ENCODE measurements around the gene KLHL25. TPM values are rescaled to one million over a fixed set of nuclear protein-coding genes. Genes with fewer than 3 reads are reported as not detected.

Gene KLHL25
- total and polyA plus RNA-seq, 2 of the 8 experiments (the other 6 are each of a cell fraction or from before 2014, with no cell fraction given), result 16.5 to 22.0 TPM

DNA sequence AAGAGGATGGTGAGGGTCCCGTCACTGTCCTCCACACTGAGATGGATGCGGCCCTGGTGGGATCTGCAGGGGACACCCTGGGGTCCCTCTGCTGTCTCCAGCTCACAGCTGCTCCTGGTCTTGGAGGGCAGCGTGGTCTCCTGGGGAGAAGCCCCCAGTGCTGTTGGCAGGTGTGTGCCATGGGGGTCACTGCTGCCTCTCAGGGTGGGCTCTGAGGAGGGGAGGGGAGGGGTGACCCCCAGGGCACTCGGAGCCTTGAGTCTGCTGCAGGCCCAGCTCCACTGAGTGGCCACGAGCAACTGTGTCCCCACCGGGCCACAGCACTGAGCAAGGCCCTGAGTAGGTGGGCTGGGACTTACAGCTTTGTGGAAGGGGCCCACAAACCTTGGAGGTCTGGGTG, 34.7 kb downstream of the KLHL25 start:
- ChIA-PET POLR2A (ENCODE audit: partially characterized antibody) (interaction anchor here (5.1 kb wide), 1 partner anchor 9 kb away, joined by 22 read pairs; no protein-coding TSS in a partner anchor), CTCF (ENCODE audit: partially characterized antibody) (interaction anchor here (0.6 to 2.3 kb wide), 4 partner anchors 17 to 198 kb away, joined by 3 to 10 read pairs (median 4); no protein-coding TSS in a partner anchor)
- Histone ChIP-seq H2BK20ac (ENCODE audit: low read length) (no peak overlapping the region), H3K79me2 (ENCODE audit: control insufficient read depth in 1 of 2, insufficient read depth in 2 of 2, low read length in 2 of 2) (peaks cover 0 to 26% of the 10 kb centered on the region in 2 experiments; a peak in 2 of 4 replicates), H2BK120ac (replicated peaks; ENCODE audit: low read depth, low read length) (no peak overlapping the region), H4K91ac (replicated peaks; ENCODE audit: insufficient read length, low read length) (no peak overlapping the region), H3K79me1 (ENCODE audit: low read depth, low read length) (peaks cover 15% of the 10 kb centered on the region), H3K23me2 (ENCODE audit: low read depth, low read length) (no peaks in the 10 kb centered on the region), H3K27me3 (replicated peaks in 1 of 4; ENCODE audit: control insufficient read depth in 3 of 4, extremely low read depth in 1 of 4, insufficient read depth in 3 of 4, low read length in 3 of 4) (no peaks in the 10 kb centered on the region), H2BK15ac (ENCODE audit: low read length) (no peak overlapping the region), H4K8ac (ENCODE audit: extremely low read depth, insufficient read depth, low read length) (no peak overlapping the region), H4K20me1 (replicated peaks in 1 of 2; ENCODE audit: control insufficient read depth in 1 of 2, insufficient read depth in 2 of 2, low read length in 2 of 2) (peaks cover 2 to 10% of the 10 kb centered on the region in 2 experiments), H4K5ac (ENCODE audit: insufficient read length, low read depth, low read length) (no peak overlapping the region), H3K36me3 (ENCODE audit: control insufficient read depth in 2 of 4, insufficient read depth in 4 of 4, low read length in 3 of 4) (peaks cover 0 to 5% (median 1%) of the 10 kb centered on the region in 4 experiments; a peak in 4 of 8 replicates), H3K56ac (replicated peaks; ENCODE audit: insufficient read length, low read depth, low read length) (no peak overlapping the region), H2BK5ac (ENCODE audit: low read depth, low read length) (no peak overlapping the region), H3K18ac (ENCODE audit: extremely low read depth, low read length) (no peak overlapping the region), H3K4me3 (ENCODE audit: extremely low read depth in 1 of 4, insufficient read depth in 2 of 4, low read depth in 3 of 4, low read length in 4 of 4) (no peak overlapping the region), H3K9me3 (ENCODE audit: insufficient read depth in 2 of 2, low read depth in 1 of 2, low read length in 1 of 2) (no peaks in the 10 kb centered on the region), H3K23ac (ENCODE audit: insufficient read length) (no peak overlapping the region), H2AFZ (ENCODE audit: low read length) (no peak overlapping the region), H2AK5ac (ENCODE audit: low read depth, low read length) (no peak overlapping the region), H3K4me2 (ENCODE audit: insufficient read depth in 1 of 2, low read depth in 2 of 2, low read length in 2 of 2) (no peak overlapping the region), H3K4me1 (replicated peaks in 1 of 4; ENCODE audit: control insufficient read depth in 3 of 4, insufficient read depth in 4 of 4, low read length in 3 of 4) (peaks cover 0 to 1% (median 0%) of the 10 kb centered on the region in 4 experiments; a peak in 2 of 7 replicates), H3K27ac (ENCODE audit: low read depth, low read length) (no peak overlapping the region), H3K9ac (replicated peaks in 1 of 4; ENCODE audit: extremely low read depth in 1 of 4, low read depth in 3 of 4, low read length in 3 of 4) (no peak overlapping the region), H2BK12ac (ENCODE audit: low read depth, low read length) (no peak overlapping the region), H3K4ac (replicated peaks; ENCODE audit: insufficient read length, low read depth, low read length) (no peak overlapping the region), H3K14ac (ENCODE audit: insufficient read length) (no peak overlapping the region)
- WGBS, 2 experiments (ENCODE audit: extremely low coverage in 1 of 2, insufficient coverage in 1 of 2, insufficient read length in 1 of 2, insufficient replicate concordance in 2 of 2, low coverage in 1 of 2, low lambda C conversion rate in 2 of 2, missing lambda C conversion rate in 1 of 2), result 95% methylated on average over 5 of the region's 6 CpGs; no CpG with 5 or more reads in 1 of the 2 experiments
- FAIRE-seq, result no peak
- TF ChIP-seq JUND (IDR thresholded peaks at IDR 0.05; ENCODE audit: low read length), result no peak
- TF ChIP-seq FOSL1 (IDR thresholded peaks at IDR 0.05; ENCODE audit: insufficient read depth, low read depth, low read length), result no peak
- no peak for TF ChIP-seq NRF1 (IDR thresholded peaks at IDR 0.05; ENCODE audit: low read depth, low read length)
- no peak for TF ChIP-seq SAP30 (IDR thresholded peaks at IDR 0.05; ENCODE audit: insufficient read depth, insufficient replicate concordance, low read length)
- no peak for TF ChIP-seq MAFK (IDR thresholded peaks at IDR 0.05; ENCODE audit: low read depth, low read length)
- no peak for TF ChIP-seq TBP (IDR thresholded peaks at IDR 0.05; ENCODE audit: low read depth, low read length)
- TF ChIP-seq CEBPB (IDR thresholded peaks at IDR 0.05; ENCODE audit: low read depth, low read length), result no peak
- no peak for DNase-seq (ENCODE audit: low read depth in 1 of 2, low spot score in 2 of 2)
